Measurements from ENCODE around the gene KCNJ12. TPM values are rescaled to one million over a fixed set of nuclear protein-coding genes. Genes with fewer than 3 reads are reported as not detected.

The KCNJ12 gene
- total RNA-seq, 1 donor from 2014 or later, result 2.2 TPM

- Histone ChIP-seq H3K4me3 (peak overlapping the region; percentile 40 to 54), H3K36me3 (no peaks in the 10 kb centered on the region), H3K27me3 (no peaks in the 10 kb centered on the region), H3K9me3 (no peaks in the 10 kb centered on the region), H3K4me1 (peaks cover 21% of the 10 kb centered on the region), H3K27ac (no peak overlapping the region)
- TF ChIP-seq POLR2A (IDR thresholded peaks at IDR 0.05) (no peak), CTCF (IDR thresholded peaks at IDR 0.05) (no peak), POLR2AphosphoS5 (IDR thresholded peaks at IDR 0.05; ENCODE audit: insufficient read depth in 1 of 2, low read depth in 1 of 2) (peak in 1 of 2 donors; percentile 31)
- intact Hi-C loops (cut with DNase I), result no loop called here
- DNase-seq (ENCODE audit: extremely low spot score in 2 of 2), result no peak
Measured at GRCh38 chr17:21376759-21377690, 868 bp downstream of the KCNJ12 start.

- DNase-seq (ENCODE audit: extremely low spot score in 2 of 2), result no peak
- Histone ChIP-seq H3K4me3 (peak overlapping the region; percentile 40 to 54), H3K36me3 (no peaks in the 10 kb centered on the region), H3K4me1 (peaks cover 21% of the 10 kb centered on the region), H3K9me3 (no peaks in the 10 kb centered on the region), H3K27ac (no peak overlapping the region), H3K27me3 (no peaks in the 10 kb centered on the region)
- TF ChIP-seq POLR2A (IDR thresholded peaks at IDR 0.05), result no peak
- intact Hi-C loops (cut with DNase I), result no loop called here
Measured at GRCh38 chr17:21377705-21378396, 1.7 kb downstream of the KCNJ12 start.

- DNase-seq (ENCODE audit: extremely low spot score in 2 of 2), result no peak
- TF ChIP-seq POLR2A (IDR thresholded peaks at IDR 0.05) (no peak), POLR2AphosphoS5 (IDR thresholded peaks at IDR 0.05; ENCODE audit: insufficient read depth in 1 of 2, low read depth in 1 of 2) (no peak), CTCF (IDR thresholded peaks at IDR 0.05) (no peak)
- H3K4me1 ChIP-seq, result peaks cover 21% of the 10 kb centered on the region
- no peak overlapping the region for H3K4me3 ChIP-seq
- no peaks in the 10 kb centered on the region for H3K9me3 ChIP-seq
- no peaks in the 10 kb centered on the region for H3K27me3 ChIP-seq
- no peak overlapping the region for H3K27ac ChIP-seq
- no peaks in the 10 kb centered on the region for H3K36me3 ChIP-seq
- intact Hi-C loops (cut with DNase I), result no loop called here
Measured at GRCh38 chr17:21378553-21378952, 2.4 kb downstream of the KCNJ12 start.

GRCh38 chr17:21379080-21379711 lies 3.0 kb downstream of the KCNJ12 start:
- Histone ChIP-seq H3K4me3 (no peak overlapping the region), H3K27ac (no peak overlapping the region), H3K36me3 (no peaks in the 10 kb centered on the region), H3K9me3 (no peaks in the 10 kb centered on the region), H3K4me1 (peaks cover 21% of the 10 kb centered on the region), H3K27me3 (no peaks in the 10 kb centered on the region)
- intact Hi-C loops (cut with DNase I), result no loop called here
- DNase-seq (ENCODE audit: extremely low spot score in 2 of 2), result no peak
- TF ChIP-seq POLR2AphosphoS5 (IDR thresholded peaks at IDR 0.05; ENCODE audit: insufficient read depth in 1 of 2, low read depth in 1 of 2) (no peak), POLR2A (IDR thresholded peaks at IDR 0.05) (no peak), CTCF (IDR thresholded peaks at IDR 0.05) (no peak)

GRCh38 chr17:21380659-21381058 lies 4.5 kb downstream of the KCNJ12 start:
- H3K27ac ChIP-seq, result no peak overlapping the region
- H3K4me1 ChIP-seq, result peaks cover 21% of the 10 kb centered on the region
- no peaks in the 10 kb centered on the region for H3K36me3 ChIP-seq
- H3K9me3 ChIP-seq, result no peaks in the 10 kb centered on the region
- no peak for DNase-seq (ENCODE audit: extremely low spot score in 2 of 2)
- no peak overlapping the region for H3K4me3 ChIP-seq
- TF ChIP-seq POLR2AphosphoS5 (IDR thresholded peaks at IDR 0.05; ENCODE audit: insufficient read depth in 1 of 2, low read depth in 1 of 2) (no peak), CTCF (IDR thresholded peaks at IDR 0.05) (no peak), POLR2A (IDR thresholded peaks at IDR 0.05) (no peak)
- H3K27me3 ChIP-seq, result no peaks in the 10 kb centered on the region
- intact Hi-C loops (cut with DNase I), result no loop called here
